Airway epithelial cell (primary cell): ENCODE measurements around the gene CMC1. TPM values are rescaled to one million over a fixed set of nuclear protein-coding genes. Genes with fewer than 3 reads are reported as not detected.

Experiments
- total RNA-seq: library from RNA; depleted of rRNA; stranded (reverse); fragments of >200 nt; gene quantifications from 2 replicates; pipeline ENCODE4 v1.2.3, GENCODE V29; 2015

Gene CMC1, protein sequence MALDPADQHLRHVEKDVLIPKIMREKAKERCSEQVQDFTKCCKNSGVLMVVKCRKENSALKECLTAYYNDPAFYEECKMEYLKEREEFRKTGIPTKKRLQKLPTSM
- 17.3 and 24.3 TPM in 2 replicates for total RNA-seq

DNA sequence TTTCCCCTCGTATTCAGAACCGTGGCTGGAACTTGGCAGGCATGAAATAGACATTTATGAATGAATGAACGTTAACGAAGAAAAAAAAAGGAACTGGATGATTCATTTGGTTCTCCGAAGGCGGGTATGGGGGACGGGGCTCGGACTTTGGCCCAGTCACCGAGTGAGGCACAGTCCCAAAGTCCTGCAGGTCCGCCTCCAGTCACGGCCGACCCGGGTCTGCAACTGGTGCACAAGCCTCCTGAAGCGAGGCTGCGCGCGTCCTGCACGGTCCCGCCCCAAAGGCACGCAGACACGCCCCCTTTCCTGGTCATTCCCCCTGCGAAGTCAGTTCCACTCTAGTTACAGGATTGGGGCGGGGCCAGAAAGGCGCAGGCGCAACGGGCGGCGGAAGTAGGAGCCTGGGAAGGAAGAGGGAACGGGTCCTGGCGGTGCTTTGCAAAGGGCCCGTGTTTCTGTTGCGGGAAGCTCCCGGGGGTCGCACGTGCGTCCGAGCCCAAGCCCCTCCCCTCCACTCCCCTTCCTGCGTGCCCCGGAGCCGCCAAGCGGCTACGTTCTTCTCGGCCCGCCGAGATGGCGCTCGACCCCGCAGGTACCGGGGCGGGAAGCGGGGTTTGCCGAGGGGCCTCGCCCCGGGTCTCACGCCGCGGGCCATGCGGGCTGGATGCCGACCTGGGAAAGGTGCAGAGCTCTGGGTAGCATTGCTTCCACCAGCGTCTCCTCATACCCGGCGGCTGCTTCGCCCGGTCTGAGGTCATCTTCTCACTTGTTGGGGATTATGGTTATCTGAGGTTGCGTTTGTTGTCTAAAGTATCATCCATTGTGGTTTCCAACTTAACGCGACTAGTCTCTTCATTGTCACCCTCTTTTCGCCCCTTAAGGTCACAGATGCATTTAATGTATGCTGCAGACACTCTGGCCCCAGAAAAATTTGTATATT lies at the start of gene CMC1:
Gene CMC1 (plus strand): TSS at position 399 of the 940 bp plus-strand sequence. CDS start 175 bp downstream, at position 574.

DNA sequence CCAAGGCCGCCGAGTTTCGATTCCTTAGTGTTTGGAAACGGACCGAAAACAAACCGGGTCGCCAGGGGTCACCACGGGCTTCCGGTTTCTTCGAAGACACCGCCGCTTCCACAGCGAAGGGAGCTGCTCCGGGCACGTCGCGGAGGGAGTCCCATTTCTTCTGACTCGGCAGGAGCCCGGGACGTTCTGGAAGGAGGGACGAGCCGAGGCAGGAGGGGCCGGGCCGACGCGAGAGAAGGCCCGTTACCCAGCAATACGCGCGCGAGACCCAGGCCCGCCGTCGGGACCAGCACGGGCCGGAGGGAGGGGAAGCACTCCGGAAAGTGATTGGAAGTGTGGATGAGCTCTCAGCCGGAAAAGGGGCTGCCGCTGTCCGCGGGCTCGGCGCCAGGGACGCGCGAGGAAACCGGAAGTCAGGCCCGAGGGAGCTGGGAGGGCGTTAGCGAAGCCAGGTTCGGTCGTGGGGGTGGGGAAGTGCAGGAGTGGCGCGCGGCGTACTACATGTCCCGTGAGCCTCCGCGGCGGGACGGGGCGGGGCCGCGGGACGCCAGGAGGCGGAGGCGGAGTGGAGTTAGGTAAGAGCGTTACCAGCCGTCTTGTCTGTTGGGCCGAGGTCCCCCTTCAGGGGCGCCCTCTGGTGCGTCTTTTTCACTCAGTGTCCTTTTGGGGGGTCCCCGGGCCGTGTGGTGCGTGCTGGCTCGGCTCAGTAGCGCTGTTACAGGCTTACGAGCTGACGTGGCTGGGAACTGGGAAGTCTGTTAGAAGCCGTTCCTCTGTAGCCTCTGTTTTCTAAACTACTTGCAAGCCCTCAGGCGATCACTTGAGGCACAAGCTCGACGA lies 107.4 kb downstream of the CMC1 start, which contains the start of the genes AZI2 and ZCWPW2:
Gene AZI2 (minus strand): TSS at position 196 of the 840 bp plus-strand sequence. CDS start 8,207 bp downstream, outside the sequence.
Gene ZCWPW2 (plus strand): TSS at position 93 of the 840 bp plus-strand sequence. CDS start 64,348 bp downstream, outside the sequence.

Other genes with a start within 250 kb of the CMC1 start
- gene ZCWPW2, start 107.1 kb downstream of the CMC1 start, total RNA-seq = 0.14 and 1.7 TPM in 2 replicates
- gene AZI2, start 107.2 kb downstream of the CMC1 start, total RNA-seq = 27.1 and 34.6 TPM in 2 replicates